Activated T-cell treated with anti-CD3 and anti-CD28 coated beads, Interleukin-2, amount 50 U/mL, for 72 hours (primary cell): Measurements from ENCODE around the gene SRC. TPM values are rescaled to one million over a fixed set of nuclear protein-coding genes. Genes with fewer than 3 reads are reported as not detected.

Source experiments
- ATAC-seq, 2 donors: fragments of 150-1000 bp; cut with Tn5 transposase; replicated peaks in 1 of 2; 2 replicates each; pipeline ENCODE4 v1.10.0; 2021; ENCODE audit warnings: moderate library complexity in 2 of 2, mild to moderate bottlenecking in 1 of 2
- DNase-seq, 2 donors: peaks; one replicate each; pipeline ENCODE4 v3.0.0; 2021 to 2022; ENCODE audit warnings: mixed read lengths in 1 of 2
- H3K27ac Mint-ChIP-seq: one replicate; pipeline ENCODE4 v1.8.0; 2022; ENCODE audit warnings: mild to moderate bottlenecking, moderate library complexity, mixed read lengths
- H3K27me3 Mint-ChIP-seq: one replicate; pipeline ENCODE4 v1.8.0; 2022; ENCODE audit warnings: low read depth, mixed read lengths
- H3K36me3 Mint-ChIP-seq, 2 donors: one replicate each; pipeline ENCODE4 v1.8.0; 2022; ENCODE audit warnings: mixed read lengths in 2 of 2, mild to moderate bottlenecking in 1 of 2; ENCODE audit not compliant: insufficient read depth in 2 of 2
- H3K4me1 Mint-ChIP-seq: one replicate; pipeline ENCODE4 v1.8.0; 2022; ENCODE audit warnings: low read depth, mixed read lengths
- H3K4me3 Mint-ChIP-seq, 2 donors: one replicate each; pipeline ENCODE4 v1.8.0; 2022; ENCODE audit warnings: mild to moderate bottlenecking in 2 of 2, mixed read lengths in 2 of 2, moderate library complexity in 2 of 2
- H3K9me3 Mint-ChIP-seq, 2 donors: one replicate each; pipeline ENCODE4 v1.8.0; 2022; ENCODE audit warnings: mixed read lengths in 2 of 2
- total RNA-seq, 2 donors: library from RNA; stranded (reverse); gene quantifications; one replicate each; pipeline ENCODE4 v1.2.3, GENCODE V29; 2022

The SRC gene
- total RNA-seq, 2 donors from 2014 or later: 5.1 to 6.2 TPM

GRCh38 chr20:37352608-37352980 lies 6.7 kb downstream of the SRC start:
- no peak for ATAC-seq
- no peaks in the 10 kb centered on the region for H3K36me3 Mint-ChIP-seq
- H3K4me3 Mint-ChIP-seq: no peak overlapping the region
- DNase-seq: no peak
- H3K27ac Mint-ChIP-seq: no peak overlapping the region
- peaks cover 7% of the 10 kb centered on the region for H3K4me1 Mint-ChIP-seq
- H3K9me3 Mint-ChIP-seq: peaks cover 0 to 2% of the 10 kb centered on the region in 2 donors
- H3K27me3 Mint-ChIP-seq: no peaks in the 10 kb centered on the region

GRCh38 chr20:37353285-37353849 lies 7.4 kb downstream of the SRC start:
- Mint-ChIP-seq H3K36me3 (no peaks in the 10 kb centered on the region), H3K9me3 (peaks cover 0 to 2% of the 10 kb centered on the region in 2 donors), H3K27me3 (no peaks in the 10 kb centered on the region), H3K27ac (no peak overlapping the region), H3K4me1 (no peaks in the 10 kb centered on the region), H3K4me3 (no peak overlapping the region)
- DNase-seq: no peak
- ATAC-seq: no peak

- Mint-ChIP-seq H3K4me3 (no peak overlapping the region), H3K36me3 (no peaks in the 10 kb centered on the region), H3K27ac (no peak overlapping the region), H3K9me3 (peaks cover 0 to 2% of the 10 kb centered on the region in 2 donors), H3K4me1 (no peaks in the 10 kb centered on the region), H3K27me3 (no peaks in the 10 kb centered on the region)
- DNase-seq (no peak), ATAC-seq (no peak)
Measured at GRCh38 chr20:37354210-37355195, 8.6 kb downstream of the SRC start.

DNA sequence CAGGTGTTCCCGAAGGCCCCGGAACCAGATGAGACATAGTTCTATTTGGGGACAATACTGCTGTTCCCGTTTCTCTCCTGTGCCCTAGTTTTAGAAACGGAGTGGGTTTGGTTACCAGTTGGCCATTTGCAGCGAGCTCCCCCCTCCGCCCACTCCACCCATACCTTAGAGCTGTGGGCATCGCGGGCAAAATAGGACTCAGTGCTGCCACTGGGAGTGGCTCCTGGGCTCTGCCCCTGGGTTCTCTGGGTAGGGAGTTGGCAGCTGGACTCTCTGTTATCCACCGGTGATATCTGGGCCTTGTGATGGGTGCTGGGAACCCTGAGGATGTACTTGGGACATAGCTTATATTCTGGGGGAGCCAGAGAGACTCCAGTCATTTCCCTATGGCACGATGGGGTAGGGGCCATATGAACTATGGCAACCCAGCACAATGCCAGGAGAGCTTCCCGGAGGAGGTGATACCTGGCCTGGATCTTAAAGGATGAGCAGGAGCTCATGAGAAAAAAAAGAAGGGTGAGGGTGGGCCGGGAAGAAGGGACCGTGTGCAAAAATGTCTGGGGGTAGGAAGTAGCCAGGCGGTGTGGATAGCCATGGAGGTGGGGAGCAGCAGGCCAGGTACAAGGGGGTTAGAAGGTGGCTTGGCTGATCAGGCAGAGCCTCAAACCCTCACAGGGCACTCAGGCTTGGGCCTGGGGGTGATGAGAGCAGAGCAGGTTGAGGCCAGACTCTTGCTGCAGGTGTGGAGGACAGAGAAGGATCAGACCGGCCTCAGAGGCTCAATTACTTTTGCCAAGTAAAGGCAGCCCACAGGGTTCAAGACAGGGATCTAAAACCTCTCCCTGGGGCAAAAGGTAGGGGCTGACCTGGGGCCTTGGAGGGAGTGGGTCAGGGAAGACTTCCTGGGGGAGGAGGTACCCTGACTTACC lies 9.6 kb downstream of the SRC start:
- no peak overlapping the region for H3K27ac Mint-ChIP-seq
- no peaks in the 10 kb centered on the region for H3K4me1 Mint-ChIP-seq
- no peaks in the 10 kb centered on the region for H3K36me3 Mint-ChIP-seq
- H3K4me3 Mint-ChIP-seq: no peak overlapping the region
- H3K27me3 Mint-ChIP-seq: no peaks in the 10 kb centered on the region
- DNase-seq: no peak
- no peak for ATAC-seq
- peaks cover 0 to 2% of the 10 kb centered on the region in 2 donors for H3K9me3 Mint-ChIP-seq

DNA sequence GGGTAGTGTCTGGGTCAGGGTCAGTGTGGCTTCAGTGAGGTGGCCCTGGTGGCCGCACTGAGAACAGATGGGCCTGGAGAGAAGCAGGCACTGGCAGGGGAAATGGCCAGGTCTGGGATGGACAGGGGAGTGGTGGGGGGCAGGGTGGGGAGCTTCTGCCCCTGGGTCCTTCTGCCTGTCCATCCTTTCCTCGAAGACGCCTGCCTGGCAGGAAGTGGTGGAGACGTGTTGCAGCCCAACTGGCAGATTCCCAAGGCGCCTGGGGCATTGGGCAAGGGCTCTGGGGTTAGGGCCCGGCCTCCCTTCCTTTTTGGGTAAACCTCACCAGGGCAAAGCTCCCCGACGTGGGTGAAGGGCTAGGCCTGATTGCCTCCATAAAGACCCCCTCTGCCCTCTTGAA lies 10.4 kb downstream of the SRC start:
- DNase-seq (no peak), ATAC-seq (no peak)
- Mint-ChIP-seq H3K36me3 (no peaks in the 10 kb centered on the region), H3K4me3 (no peak overlapping the region), H3K4me1 (no peaks in the 10 kb centered on the region), H3K27ac (no peak overlapping the region), H3K27me3 (no peaks in the 10 kb centered on the region), H3K9me3 (no peaks in the 10 kb centered on the region)

DNA sequence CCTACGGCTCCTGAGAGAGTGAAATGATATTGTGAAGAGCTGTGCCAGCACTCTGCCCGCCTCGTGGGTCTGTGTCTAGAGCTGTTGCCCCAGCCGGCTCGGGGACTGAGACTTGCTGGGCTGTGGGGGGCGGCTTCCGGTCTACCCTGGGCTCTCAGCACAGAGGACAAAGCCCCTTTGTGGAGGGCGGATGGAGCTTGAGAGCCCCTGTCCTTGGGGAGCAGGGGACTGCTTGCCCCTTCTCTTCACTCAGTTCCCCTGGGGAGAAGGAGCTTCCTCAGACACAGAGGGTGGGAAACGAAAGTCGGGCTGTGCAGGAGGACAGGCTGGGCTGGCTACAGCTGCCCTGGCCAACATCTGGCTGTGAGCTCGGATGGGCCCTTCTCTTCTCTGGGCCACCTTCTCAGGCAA lies 11.0 kb downstream of the SRC start:
- no peak for DNase-seq
- Mint-ChIP-seq H3K9me3 (no peaks in the 10 kb centered on the region), H3K4me3 (no peak overlapping the region), H3K27me3 (no peaks in the 10 kb centered on the region), H3K27ac (no peak overlapping the region), H3K36me3 (no peaks in the 10 kb centered on the region), H3K4me1 (no peaks in the 10 kb centered on the region)
- ATAC-seq: no peak

GRCh38 chr20:37357481-37358365 lies 11.8 kb downstream of the SRC start:
- H3K27me3 Mint-ChIP-seq: no peaks in the 10 kb centered on the region

GRCh38 chr20:37358366-37359150 lies 12.6 kb downstream of the SRC start:
- no peaks in the 10 kb centered on the region for H3K9me3 Mint-ChIP-seq
- H3K36me3 Mint-ChIP-seq: no peaks in the 10 kb centered on the region
- ATAC-seq: no peak
- DNase-seq: no peak
- no peaks in the 10 kb centered on the region for H3K27me3 Mint-ChIP-seq
- no peak overlapping the region for H3K27ac Mint-ChIP-seq
- no peak overlapping the region for H3K4me3 Mint-ChIP-seq
- H3K4me1 Mint-ChIP-seq: no peaks in the 10 kb centered on the region

More at GRCh38 chr20:37357481-37358365, 11.8 kb downstream of the SRC start:
- Mint-ChIP-seq H3K4me1 (no peaks in the 10 kb centered on the region), H3K36me3 (no peaks in the 10 kb centered on the region), H3K4me3 (no peak overlapping the region), H3K9me3 (no peaks in the 10 kb centered on the region), H3K27ac (no peak overlapping the region)
- ATAC-seq: no peak
- no peak for DNase-seq

DNA sequence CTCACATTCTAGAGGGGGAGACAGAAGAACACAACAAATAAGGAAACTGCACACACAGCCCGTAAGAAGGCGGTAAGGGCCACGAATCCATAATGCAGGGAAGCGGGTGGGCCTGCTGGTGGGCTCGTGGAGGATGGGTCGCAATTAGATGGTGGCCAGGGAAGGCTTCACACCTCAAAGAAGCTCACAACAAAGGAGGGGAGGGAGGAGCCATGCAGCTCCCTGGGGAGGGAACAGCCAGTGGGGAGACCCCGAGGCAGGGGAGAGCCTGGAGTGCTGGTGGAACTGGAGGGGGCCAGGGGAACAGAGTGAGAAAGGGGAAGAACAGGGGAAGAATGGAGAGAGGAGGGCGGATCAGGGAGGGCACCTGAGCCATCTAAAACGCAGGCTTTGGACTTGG lies 13.4 kb downstream of the SRC start:
- H3K27ac Mint-ChIP-seq: no peak overlapping the region
- ATAC-seq (no peak), DNase-seq (no peak)
- H3K4me3 Mint-ChIP-seq: no peak overlapping the region
- H3K4me1 Mint-ChIP-seq: no peaks in the 10 kb centered on the region
- no peaks in the 10 kb centered on the region for H3K36me3 Mint-ChIP-seq
- H3K27me3 Mint-ChIP-seq: no peaks in the 10 kb centered on the region
- no peaks in the 10 kb centered on the region for H3K9me3 Mint-ChIP-seq

DNA sequence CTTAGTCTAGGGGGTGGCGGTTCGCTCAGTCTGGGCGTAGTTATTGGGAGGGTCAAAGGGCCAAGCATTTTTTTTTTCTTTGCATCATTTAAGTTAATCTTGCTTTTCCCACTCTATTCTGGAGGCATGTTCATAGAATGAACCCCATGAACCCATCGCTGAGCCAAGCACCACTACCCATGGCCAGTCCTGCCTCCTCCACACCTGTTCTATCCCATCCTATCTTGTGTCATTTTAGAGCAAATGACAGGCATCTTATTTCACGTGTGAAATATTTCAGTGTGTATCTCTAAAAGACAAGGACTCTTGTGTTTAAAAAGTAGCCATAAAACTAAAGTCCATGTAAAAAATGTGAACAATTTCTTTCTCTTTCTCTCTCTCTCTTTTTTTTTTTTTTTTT lies 13.9 kb downstream of the SRC start:
- DNase-seq (no peak), ATAC-seq (no peak)
- H3K36me3 Mint-ChIP-seq: no peaks in the 10 kb centered on the region
- no peaks in the 10 kb centered on the region for H3K4me1 Mint-ChIP-seq
- H3K27me3 Mint-ChIP-seq: no peaks in the 10 kb centered on the region
- no peak overlapping the region for H3K4me3 Mint-ChIP-seq
- H3K27ac Mint-ChIP-seq: no peak overlapping the region
- H3K9me3 Mint-ChIP-seq: no peaks in the 10 kb centered on the region

DNA sequence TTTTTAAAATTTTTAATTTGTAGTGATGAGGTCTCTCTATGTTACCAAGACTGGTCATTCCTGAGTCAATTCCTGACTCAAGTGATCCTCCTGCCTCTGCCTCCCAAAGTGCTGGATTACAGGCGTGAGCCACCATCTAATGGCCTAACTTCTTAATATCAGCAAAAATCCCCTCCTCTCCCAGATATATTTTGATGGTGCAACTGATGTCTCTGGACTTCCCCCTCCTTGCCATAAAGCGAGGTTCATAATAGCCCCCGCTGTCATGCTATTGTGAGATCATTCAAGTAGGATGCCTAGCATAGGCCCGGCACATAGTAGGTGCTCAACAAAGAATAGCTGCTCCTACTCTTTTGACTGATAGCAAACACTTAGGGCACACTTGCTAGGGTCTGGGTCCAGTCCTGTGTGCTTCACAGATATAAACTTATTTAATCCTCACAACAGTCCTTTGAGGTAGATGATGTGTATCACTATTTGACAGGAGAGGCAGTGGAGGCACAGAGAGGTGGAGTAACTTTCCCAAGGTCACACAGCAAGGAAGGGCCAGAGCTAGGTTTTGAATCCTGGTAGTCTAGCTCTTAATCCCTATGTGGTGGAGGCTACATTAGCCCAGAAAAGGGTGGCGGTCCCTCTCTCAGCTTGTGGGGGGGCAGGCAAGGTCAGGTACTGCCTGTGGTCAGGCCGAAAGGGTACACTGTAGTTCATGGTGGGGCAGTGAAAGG lies 14.6 kb downstream of the SRC start:
- no peaks in the 10 kb centered on the region for H3K4me1 Mint-ChIP-seq
- H3K9me3 Mint-ChIP-seq: no peaks in the 10 kb centered on the region
- H3K4me3 Mint-ChIP-seq: no peak overlapping the region
- H3K36me3 Mint-ChIP-seq: no peaks in the 10 kb centered on the region
- no peak overlapping the region for H3K27ac Mint-ChIP-seq
- no peaks in the 10 kb centered on the region for H3K27me3 Mint-ChIP-seq
- no peak for ATAC-seq
- DNase-seq: no peak
